NB4 (cell line): ENCODE results near the gene LPP.

Experiments
- CTCF ChIP-seq: IDR thresholded peaks from one replicate; pipeline ENCODE4 v1.5.1; 2012; ENCODE audit warnings: low read depth, low read length
- MAX ChIP-seq: IDR thresholded peaks from 2 replicates; pipeline ENCODE4 v1.6.1; 2011; ENCODE audit warnings: low read depth, low read length
- MYC ChIP-seq: IDR thresholded peaks from 2 replicates; pipeline ENCODE4 v1.6.1; 2011; ENCODE audit warnings: low read depth, low read length
- POLR2A ChIP-seq: IDR thresholded peaks from 2 replicates; pipeline ENCODE4 v1.6.1; 2011; ENCODE audit warnings: mild to moderate bottlenecking; ENCODE audit not compliant: insufficient read length; ENCODE audit errors: extremely low read depth

- no peak for TF ChIP-seq CTCF
- no peak for TF ChIP-seq MAX
- no peak for TF ChIP-seq MYC
- TF ChIP-seq POLR2A, result no peak
These were observed 26.2 kb downstream of the LPP start for GRCh38 chr3:188180114-188180513.
